Measurements from ENCODE around the gene RAVER1. TPM values are rescaled to one million over a fixed set of nuclear protein-coding genes. Genes with fewer than 3 reads are reported as not detected.

RAVER1 gene
- total and polyA plus RNA-seq, 9 of the 15 experiments (the other 6 are each of a cell fraction or from before 2014, with no cell fraction given): 0.06 to 113 (median 7.0) TPM

DNA sequence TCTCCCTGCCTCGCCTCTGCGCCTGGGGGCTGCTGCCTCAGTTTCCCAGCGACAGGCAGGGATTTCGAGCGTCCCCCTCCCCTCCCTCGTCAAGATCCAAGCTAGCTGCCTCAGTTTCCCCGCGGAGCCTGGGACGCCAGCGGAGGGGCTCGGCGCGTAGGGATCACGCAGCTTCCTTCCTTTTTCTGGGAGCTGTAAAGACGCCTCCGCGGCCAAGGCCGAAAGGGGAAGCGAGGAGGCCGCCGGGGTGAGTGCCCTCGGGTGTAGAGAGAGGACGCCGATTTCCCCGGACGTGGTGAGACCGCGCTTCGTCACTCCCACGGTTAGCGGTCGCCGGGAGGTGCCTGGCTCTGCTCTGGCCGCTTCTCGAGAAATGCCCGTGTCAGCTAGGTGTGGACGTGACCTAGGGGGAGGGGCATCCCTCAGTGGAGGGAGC, 63.1 kb downstream of the RAVER1 start (continued):
- TF ChIP-seq, protein P1, sequence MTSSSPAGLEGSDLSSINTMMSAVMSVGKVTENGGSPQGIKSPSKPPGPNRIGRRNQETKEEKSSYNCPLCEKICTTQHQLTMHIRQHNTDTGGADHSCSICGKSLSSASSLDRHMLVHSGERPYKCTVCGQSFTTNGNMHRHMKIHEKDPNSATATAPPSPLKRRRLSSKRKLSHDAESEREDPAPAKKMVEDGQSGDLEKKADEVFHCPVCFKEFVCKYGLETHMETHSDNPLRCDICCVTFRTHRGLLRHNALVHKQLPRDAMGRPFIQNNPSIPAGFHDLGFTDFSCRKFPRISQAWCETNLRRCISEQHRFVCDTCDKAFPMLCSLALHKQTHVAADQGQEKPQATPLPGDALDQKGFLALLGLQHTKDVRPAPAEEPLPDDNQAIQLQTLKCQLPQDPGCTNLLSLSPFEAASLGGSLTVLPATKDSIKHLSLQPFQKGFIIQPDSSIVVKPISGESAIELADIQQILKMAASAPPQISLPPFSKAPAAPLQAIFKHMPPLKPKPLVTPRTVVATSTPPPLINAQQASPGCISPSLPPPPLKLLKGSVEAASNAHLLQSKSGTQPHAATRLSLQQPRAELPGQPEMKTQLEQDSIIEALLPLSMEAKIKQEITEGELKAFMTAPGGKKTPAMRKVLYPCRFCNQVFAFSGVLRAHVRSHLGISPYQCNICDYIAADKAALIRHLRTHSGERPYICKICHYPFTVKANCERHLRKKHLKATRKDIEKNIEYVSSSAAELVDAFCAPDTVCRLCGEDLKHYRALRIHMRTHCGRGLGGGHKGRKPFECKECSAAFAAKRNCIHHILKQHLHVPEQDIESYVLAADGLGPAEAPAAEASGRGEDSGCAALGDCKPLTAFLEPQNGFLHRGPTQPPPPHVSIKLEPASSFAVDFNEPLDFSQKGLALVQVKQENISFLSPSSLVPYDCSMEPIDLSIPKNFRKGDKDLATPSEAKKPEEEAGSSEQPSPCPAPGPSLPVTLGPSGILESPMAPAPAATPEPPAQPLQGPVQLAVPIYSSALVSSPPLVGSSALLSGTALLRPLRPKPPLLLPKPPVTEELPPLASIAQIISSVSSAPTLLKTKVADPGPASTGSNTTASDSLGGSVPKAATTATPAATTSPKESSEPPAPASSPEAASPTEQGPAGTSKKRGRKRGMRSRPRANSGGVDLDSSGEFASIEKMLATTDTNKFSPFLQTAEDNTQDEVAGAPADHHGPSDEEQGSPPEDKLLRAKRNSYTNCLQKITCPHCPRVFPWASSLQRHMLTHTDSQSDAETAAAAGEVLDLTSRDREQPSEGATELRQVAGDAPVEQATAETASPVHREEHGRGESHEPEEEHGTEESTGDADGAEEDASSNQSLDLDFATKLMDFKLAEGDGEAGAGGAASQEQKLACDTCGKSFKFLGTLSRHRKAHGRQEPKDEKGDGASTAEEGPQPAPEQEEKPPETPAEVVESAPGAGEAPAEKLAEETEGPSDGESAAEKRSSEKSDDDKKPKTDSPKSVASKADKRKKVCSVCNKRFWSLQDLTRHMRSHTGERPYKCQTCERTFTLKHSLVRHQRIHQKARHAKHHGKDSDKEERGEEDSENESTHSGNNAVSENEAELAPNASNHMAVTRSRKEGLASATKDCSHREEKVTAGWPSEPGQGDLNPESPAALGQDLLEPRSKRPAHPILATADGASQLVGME (CRISPR knock-in tag; IDR thresholded peaks at IDR 0.05): 0 out of 2 replicates have a peak, but pooled peaks have one; percentile 19
- TF ChIP-seq RBM14 (IDR thresholded peaks at IDR 0.05; ENCODE audit: borderline replicate concordance, insufficient read depth, low read depth, low read length): peak; percentile 78; the same call in 1 of the 2 replicates
- TF ChIP-seq CBX8 (IDR thresholded peaks at IDR 0.05; ENCODE audit: borderline replicate concordance, extremely low read depth, low read depth, low read length, poor library complexity, severe bottlenecking): no peak
- TF ChIP-seq, protein P2, sequence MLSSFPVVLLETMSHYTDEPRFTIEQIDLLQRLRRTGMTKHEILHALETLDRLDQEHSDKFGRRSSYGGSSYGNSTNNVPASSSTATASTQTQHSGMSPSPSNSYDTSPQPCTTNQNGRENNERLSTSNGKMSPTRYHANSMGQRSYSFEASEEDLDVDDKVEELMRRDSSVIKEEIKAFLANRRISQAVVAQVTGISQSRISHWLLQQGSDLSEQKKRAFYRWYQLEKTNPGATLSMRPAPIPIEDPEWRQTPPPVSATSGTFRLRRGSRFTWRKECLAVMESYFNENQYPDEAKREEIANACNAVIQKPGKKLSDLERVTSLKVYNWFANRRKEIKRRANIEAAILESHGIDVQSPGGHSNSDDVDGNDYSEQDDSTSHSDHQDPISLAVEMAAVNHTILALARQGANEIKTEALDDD (IDR thresholded peaks at IDR 0.05): no peak
- no peak for TF ChIP-seq C11orf30 (IDR thresholded peaks at IDR 0.05; ENCODE audit: low read depth)
- no peak for TF ChIP-seq ZNF695 (CRISPR knock-in tag; IDR thresholded peaks at IDR 0.05)
- TF ChIP-seq, protein P3, sequence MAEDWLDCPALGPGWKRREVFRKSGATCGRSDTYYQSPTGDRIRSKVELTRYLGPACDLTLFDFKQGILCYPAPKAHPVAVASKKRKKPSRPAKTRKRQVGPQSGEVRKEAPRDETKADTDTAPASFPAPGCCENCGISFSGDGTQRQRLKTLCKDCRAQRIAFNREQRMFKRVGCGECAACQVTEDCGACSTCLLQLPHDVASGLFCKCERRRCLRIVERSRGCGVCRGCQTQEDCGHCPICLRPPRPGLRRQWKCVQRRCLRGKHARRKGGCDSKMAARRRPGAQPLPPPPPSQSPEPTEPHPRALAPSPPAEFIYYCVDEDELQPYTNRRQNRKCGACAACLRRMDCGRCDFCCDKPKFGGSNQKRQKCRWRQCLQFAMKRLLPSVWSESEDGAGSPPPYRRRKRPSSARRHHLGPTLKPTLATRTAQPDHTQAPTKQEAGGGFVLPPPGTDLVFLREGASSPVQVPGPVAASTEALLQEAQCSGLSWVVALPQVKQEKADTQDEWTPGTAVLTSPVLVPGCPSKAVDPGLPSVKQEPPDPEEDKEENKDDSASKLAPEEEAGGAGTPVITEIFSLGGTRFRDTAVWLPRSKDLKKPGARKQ (CRISPR knock-in tag; IDR thresholded peaks at IDR 0.05): no peak; the same call in 1 of the 2 replicates
- TF ChIP-seq ZZZ3 (IDR thresholded peaks at IDR 0.05): no peak
- TF ChIP-seq, protein P4, sequence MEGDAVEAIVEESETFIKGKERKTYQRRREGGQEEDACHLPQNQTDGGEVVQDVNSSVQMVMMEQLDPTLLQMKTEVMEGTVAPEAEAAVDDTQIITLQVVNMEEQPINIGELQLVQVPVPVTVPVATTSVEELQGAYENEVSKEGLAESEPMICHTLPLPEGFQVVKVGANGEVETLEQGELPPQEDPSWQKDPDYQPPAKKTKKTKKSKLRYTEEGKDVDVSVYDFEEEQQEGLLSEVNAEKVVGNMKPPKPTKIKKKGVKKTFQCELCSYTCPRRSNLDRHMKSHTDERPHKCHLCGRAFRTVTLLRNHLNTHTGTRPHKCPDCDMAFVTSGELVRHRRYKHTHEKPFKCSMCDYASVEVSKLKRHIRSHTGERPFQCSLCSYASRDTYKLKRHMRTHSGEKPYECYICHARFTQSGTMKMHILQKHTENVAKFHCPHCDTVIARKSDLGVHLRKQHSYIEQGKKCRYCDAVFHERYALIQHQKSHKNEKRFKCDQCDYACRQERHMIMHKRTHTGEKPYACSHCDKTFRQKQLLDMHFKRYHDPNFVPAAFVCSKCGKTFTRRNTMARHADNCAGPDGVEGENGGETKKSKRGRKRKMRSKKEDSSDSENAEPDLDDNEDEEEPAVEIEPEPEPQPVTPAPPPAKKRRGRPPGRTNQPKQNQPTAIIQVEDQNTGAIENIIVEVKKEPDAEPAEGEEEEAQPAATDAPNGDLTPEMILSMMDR (IDR thresholded peaks at IDR 0.05 in 2 of 3, conservative IDR thresholded peaks at IDR 0.05 in 1 of 3; ENCODE audit: insufficient read depth in 2 of 3, low read depth in 1 of 3, low read length in 3 of 3): no peak
- no peak for TF ChIP-seq NEUROD1 (IDR thresholded peaks at IDR 0.05; ENCODE audit: borderline replicate concordance, low read depth, low read length, partially characterized antibody)
- no peak for TF ChIP-seq PHF20 (IDR thresholded peaks at IDR 0.05; ENCODE audit: partially characterized antibody)
- TF ChIP-seq NR2C2 (CRISPR knock-in tag; IDR thresholded peaks at IDR 0.05): 0 out of 2 replicates have a peak, but pooled peaks have one; percentile 29
- TF ChIP-seq NR2C2 (tag; IDR thresholded peaks at IDR 0.05): no peak
- 0 out of 2 replicates have a peak, but pooled peaks have one; percentile 63 for TF ChIP-seq ZNF12 (CRISPR knock-in tag; IDR thresholded peaks at IDR 0.05)
- TF ChIP-seq ASH1L (IDR thresholded peaks at IDR 0.05; ENCODE audit: borderline replicate concordance, low read depth, partially characterized antibody): no peak

Data from K562 (cell line).